HG02571 (cell line): Measurements from ENCODE around the gene TFEB.

ENCODE experiments used
- ATAC-seq: cut with Tn5 transposase; IDR thresholded peaks from one replicate; pipeline ENCODE4 v1.9.1; 2021; ENCODE audit warnings: mild to moderate bottlenecking, moderate library complexity; ENCODE audit not compliant: unreplicated experiment

Gene TFEB

GRCh38 chr6:41655176-41655575, 80.2 kb downstream of the TFEB start:
- ATAC-seq, result no peak

- ATAC-seq, result no peak
Observed at GRCh38 chr6:41654698-41655151, 80.7 kb downstream of the TFEB start.

- ATAC-seq, result no peak
Observed at GRCh38 chr6:41654151-41654697, 81.2 kb downstream of the TFEB start.

- no peak for ATAC-seq
Observed at GRCh38 chr6:41653691-41654090, 81.7 kb downstream of the TFEB start.

GRCh38 chr6:41652866-41653652, 82.3 kb downstream of the TFEB start:
- ATAC-seq, result no peak

- ATAC-seq, result no peak
Observed at GRCh38 chr6:41651962-41652657, 83.3 kb downstream of the TFEB start.

GRCh38 chr6:41651246-41651961, 84.0 kb downstream of the TFEB start:
- no peak for ATAC-seq

- ATAC-seq, result no peak
Observed at GRCh38 chr6:41650120-41650519, 85.3 kb downstream of the TFEB start.

GRCh38 chr6:41649596-41649995, 85.8 kb downstream of the TFEB start:
- ATAC-seq, result no peak

GRCh38 chr6:41648921-41649320, 86.5 kb downstream of the TFEB start:
- no peak for ATAC-seq

- ATAC-seq, result no peak
Observed at GRCh38 chr6:41648070-41648585, 87.3 kb downstream of the TFEB start.

GRCh38 chr6:41647061-41647511, 88.3 kb downstream of the TFEB start:
- ATAC-seq, result no peak

- ATAC-seq, result no peak
Observed at GRCh38 chr6:41646026-41646795, 89.2 kb downstream of the TFEB start.

- ATAC-seq, result no peak
Observed at GRCh38 chr6:41645007-41645618, 90.3 kb downstream of the TFEB start.

GRCh38 chr6:41644297-41644879, 91.0 kb downstream of the TFEB start:
- ATAC-seq, result no peak

GRCh38 chr6:41643899-41644269, 91.5 kb downstream of the TFEB start:
- ATAC-seq, result no peak

GRCh38 chr6:41642960-41643898, 92.2 kb downstream of the TFEB start:
- no peak for ATAC-seq
